ENCODE measurements around the gene AIRE. TPM values are rescaled to one million over a fixed set of nuclear protein-coding genes. Genes with fewer than 3 reads are reported as not detected.

The AIRE gene
- total RNA-seq, 4 donors from 2014 or later, result 0.30 TPM; not detected in 3

- peaks cover 4 to 92% (median 21%) of the 10 kb centered on the region in 3 donors for H3K36me3 ChIP-seq
- TF ChIP-seq POLR2A (IDR thresholded peaks at IDR 0.05) (no peak), EP300 (IDR thresholded peaks at IDR 0.05) (no peak)
- TF ChIP-seq, protein P1, sequence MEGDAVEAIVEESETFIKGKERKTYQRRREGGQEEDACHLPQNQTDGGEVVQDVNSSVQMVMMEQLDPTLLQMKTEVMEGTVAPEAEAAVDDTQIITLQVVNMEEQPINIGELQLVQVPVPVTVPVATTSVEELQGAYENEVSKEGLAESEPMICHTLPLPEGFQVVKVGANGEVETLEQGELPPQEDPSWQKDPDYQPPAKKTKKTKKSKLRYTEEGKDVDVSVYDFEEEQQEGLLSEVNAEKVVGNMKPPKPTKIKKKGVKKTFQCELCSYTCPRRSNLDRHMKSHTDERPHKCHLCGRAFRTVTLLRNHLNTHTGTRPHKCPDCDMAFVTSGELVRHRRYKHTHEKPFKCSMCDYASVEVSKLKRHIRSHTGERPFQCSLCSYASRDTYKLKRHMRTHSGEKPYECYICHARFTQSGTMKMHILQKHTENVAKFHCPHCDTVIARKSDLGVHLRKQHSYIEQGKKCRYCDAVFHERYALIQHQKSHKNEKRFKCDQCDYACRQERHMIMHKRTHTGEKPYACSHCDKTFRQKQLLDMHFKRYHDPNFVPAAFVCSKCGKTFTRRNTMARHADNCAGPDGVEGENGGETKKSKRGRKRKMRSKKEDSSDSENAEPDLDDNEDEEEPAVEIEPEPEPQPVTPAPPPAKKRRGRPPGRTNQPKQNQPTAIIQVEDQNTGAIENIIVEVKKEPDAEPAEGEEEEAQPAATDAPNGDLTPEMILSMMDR (IDR thresholded peaks at IDR 0.05), result no peak
- 86 to 95% methylated on average over 8 to 9 of the region's 13 CpGs for WGBS, 2 donors
- peak overlapping the region in 2 of 4 donors; percentile 52 to 74 for H3K27ac ChIP-seq
- no peak for DNase-seq (ENCODE audit: low spot score in 2 of 2)
- H3K4me3 ChIP-seq, result no peak overlapping the region
- H3K27me3 ChIP-seq, result no peaks in the 10 kb centered on the region
- no peaks in the 10 kb centered on the region for H3K9me3 ChIP-seq
- peaks cover 0 to 13% (median 0%) of the 10 kb centered on the region in 4 donors for H3K4me1 ChIP-seq
These were observed 40.6 kb downstream of the AIRE start for GRCh38 chr21:44326272-44326647.

GRCh38 chr21:44326716-44327602 lies 41.3 kb downstream of the AIRE start:
- DNase-seq (ENCODE audit: low spot score in 2 of 2), result no peak
- H3K4me1 ChIP-seq, result peaks cover 0 to 13% (median 0%) of the 10 kb centered on the region in 4 donors
- peak overlapping the region in 2 of 4 donors; percentile 14 to 74 for H3K27ac ChIP-seq
- H3K27me3 ChIP-seq, result no peaks in the 10 kb centered on the region
- WGBS, 2 donors, result 76 to 80% methylated on average over 19 to 20 of the region's 26 CpGs
- H3K36me3 ChIP-seq, result peaks cover 4 to 89% (median 21%) of the 10 kb centered on the region in 3 donors
- no peak overlapping the region for H3K4me3 ChIP-seq
- TF ChIP-seq, protein P1 (IDR thresholded peaks at IDR 0.05), result no peak
- peak in 1 of 2 donors; percentile 43 for TF ChIP-seq EP300 (IDR thresholded peaks at IDR 0.05)
- TF ChIP-seq POLR2A (IDR thresholded peaks at IDR 0.05), result no peak
- H3K9me3 ChIP-seq, result no peaks in the 10 kb centered on the region

- Histone ChIP-seq H3K9me3 (no peaks in the 10 kb centered on the region), H3K4me1 (peaks cover 0 to 13% (median 0%) of the 10 kb centered on the region in 4 donors), H3K4me3 (no peak overlapping the region), H3K36me3 (peaks cover 4 to 89% (median 21%) of the 10 kb centered on the region in 3 donors), H3K27ac (peak overlapping the region in 1 of 4 donors; percentile 74), H3K27me3 (no peaks in the 10 kb centered on the region)
- no peak for DNase-seq (ENCODE audit: low spot score in 2 of 2)
- 89 to 91% methylated on average over 10 to 11 of the region's 11 CpGs for WGBS, 2 donors
- no peak for TF ChIP-seq POLR2A (IDR thresholded peaks at IDR 0.05)
- TF ChIP-seq, protein P1 (IDR thresholded peaks at IDR 0.05), result no peak
These were observed 41.9 kb downstream of the AIRE start for GRCh38 chr21:44327603-44327974.

DNA sequence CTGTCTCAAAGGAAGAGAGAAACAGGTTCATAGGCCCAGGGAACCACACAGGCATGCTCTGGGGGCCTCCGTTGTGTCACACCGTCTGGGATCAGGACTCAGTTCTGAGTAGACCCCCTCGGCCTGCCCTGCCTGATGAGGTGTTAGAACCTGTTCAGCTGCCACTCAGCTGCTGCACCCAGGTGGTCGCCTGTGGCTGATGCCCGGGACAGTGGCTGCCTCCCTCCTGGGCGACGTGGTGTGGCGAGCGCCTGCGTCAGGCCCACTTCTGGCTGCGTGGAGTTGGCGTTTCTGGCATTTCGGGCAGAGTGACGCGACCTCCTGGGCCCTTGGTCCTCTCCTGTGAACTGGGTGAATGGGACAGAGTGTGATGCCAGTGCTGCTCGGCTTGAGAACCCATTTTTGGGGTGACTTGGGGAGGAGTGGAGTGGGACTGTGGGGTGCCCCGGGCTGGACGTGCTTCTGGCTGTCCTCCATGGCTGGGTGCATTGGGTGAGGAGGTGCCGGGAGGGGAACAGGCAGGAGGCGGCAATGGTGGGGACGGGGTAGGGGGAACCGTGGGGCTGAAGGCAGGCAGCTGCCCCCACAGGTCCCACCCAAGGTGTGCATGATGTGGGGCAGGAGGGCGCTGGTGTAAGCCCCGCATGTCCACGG lies 42.7 kb downstream of the AIRE start:
- no peaks in the 10 kb centered on the region for H3K27me3 ChIP-seq
- peaks cover 4 to 89% (median 21%) of the 10 kb centered on the region in 3 donors for H3K36me3 ChIP-seq
- no peak for DNase-seq (ENCODE audit: low spot score in 2 of 2)
- WGBS, 2 donors, result 70 to 78% methylated on average over 13 to 15 of the region's 25 CpGs
- H3K4me1 ChIP-seq, result peaks cover 0 to 13% (median 0%) of the 10 kb centered on the region in 4 donors
- H3K27ac ChIP-seq, result peak overlapping the region in 1 of 4 donors; percentile 74
- H3K4me3 ChIP-seq, result no peak overlapping the region
- TF ChIP-seq, protein P1 (IDR thresholded peaks at IDR 0.05), result no peak
- no peak for TF ChIP-seq EP300 (IDR thresholded peaks at IDR 0.05)
- TF ChIP-seq POLR2A (IDR thresholded peaks at IDR 0.05), result no peak
- H3K9me3 ChIP-seq, result no peaks in the 10 kb centered on the region

Data from tibial nerve (tissue), 4 donors.